ENCODE measurements around the gene ACTN2. TPM values are rescaled to one million over a fixed set of nuclear protein-coding genes. Genes with fewer than 3 reads are reported as not detected.

Gene ACTN2
- total RNA-seq, 1 experiment from 2014 or later: 0.49 TPM

GRCh38 chr1:236700903-236701302 is 14.6 kb downstream of the ACTN2 start:
- no TSS peak for BruUV-seq (replicated peaks)
- TF ChIP-seq SIN3A (IDR thresholded peaks at IDR 0.05; ENCODE audit: borderline replicate concordance, insufficient read depth, low read depth, low read length): no peak
- TF ChIP-seq, protein P1, sequence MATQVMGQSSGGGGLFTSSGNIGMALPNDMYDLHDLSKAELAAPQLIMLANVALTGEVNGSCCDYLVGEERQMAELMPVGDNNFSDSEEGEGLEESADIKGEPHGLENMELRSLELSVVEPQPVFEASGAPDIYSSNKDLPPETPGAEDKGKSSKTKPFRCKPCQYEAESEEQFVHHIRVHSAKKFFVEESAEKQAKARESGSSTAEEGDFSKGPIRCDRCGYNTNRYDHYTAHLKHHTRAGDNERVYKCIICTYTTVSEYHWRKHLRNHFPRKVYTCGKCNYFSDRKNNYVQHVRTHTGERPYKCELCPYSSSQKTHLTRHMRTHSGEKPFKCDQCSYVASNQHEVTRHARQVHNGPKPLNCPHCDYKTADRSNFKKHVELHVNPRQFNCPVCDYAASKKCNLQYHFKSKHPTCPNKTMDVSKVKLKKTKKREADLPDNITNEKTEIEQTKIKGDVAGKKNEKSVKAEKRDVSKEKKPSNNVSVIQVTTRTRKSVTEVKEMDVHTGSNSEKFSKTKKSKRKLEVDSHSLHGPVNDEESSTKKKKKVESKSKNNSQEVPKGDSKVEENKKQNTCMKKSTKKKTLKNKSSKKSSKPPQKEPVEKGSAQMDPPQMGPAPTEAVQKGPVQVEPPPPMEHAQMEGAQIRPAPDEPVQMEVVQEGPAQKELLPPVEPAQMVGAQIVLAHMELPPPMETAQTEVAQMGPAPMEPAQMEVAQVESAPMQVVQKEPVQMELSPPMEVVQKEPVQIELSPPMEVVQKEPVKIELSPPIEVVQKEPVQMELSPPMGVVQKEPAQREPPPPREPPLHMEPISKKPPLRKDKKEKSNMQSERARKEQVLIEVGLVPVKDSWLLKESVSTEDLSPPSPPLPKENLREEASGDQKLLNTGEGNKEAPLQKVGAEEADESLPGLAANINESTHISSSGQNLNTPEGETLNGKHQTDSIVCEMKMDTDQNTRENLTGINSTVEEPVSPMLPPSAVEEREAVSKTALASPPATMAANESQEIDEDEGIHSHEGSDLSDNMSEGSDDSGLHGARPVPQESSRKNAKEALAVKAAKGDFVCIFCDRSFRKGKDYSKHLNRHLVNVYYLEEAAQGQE (IDR thresholded peaks at IDR 0.05; ENCODE audit: insufficient read depth in 1 of 2, low read depth in 2 of 2, low read length in 1 of 2): no peak
- POLR2A ChIA-PET: no interaction called here
- H3K4me1 ChIP-seq (ENCODE audit: control insufficient read depth, insufficient read depth, low read length): no peaks in the 10 kb centered on the region
- DNase-seq (ENCODE audit: low read depth, low spot score) (no peak), ATAC-seq (no peak)
- no peak overlapping the region for H3K27ac ChIP-seq (ENCODE audit: low read length)
- in situ Hi-C loops (cut with HindIII; ENCODE audit: low pct_unique_long_range_greater_than_20kb, low sequenced_read_pairs): no loop called here
- CTCF ChIA-PET: no interaction called here
- no peak overlapping the region for H3K4me3 ChIP-seq (ENCODE audit: low read depth in 2 of 2, low read length in 2 of 2)
- intact Hi-C loops (cut with micrococcal nuclease; ENCODE audit: unreplicated experiment): no loop called here
- no peaks in the 10 kb centered on the region for H3K27me3 ChIP-seq (ENCODE audit: control insufficient read depth, insufficient read depth, low read length)
- no peaks in the 10 kb centered on the region for H3K9me3 ChIP-seq (ENCODE audit: control insufficient read depth, insufficient read depth, low read depth, low read length)
- H3K36me3 ChIP-seq (ENCODE audit: control insufficient read depth, insufficient read depth, low read length): no peaks in the 10 kb centered on the region

DNA sequence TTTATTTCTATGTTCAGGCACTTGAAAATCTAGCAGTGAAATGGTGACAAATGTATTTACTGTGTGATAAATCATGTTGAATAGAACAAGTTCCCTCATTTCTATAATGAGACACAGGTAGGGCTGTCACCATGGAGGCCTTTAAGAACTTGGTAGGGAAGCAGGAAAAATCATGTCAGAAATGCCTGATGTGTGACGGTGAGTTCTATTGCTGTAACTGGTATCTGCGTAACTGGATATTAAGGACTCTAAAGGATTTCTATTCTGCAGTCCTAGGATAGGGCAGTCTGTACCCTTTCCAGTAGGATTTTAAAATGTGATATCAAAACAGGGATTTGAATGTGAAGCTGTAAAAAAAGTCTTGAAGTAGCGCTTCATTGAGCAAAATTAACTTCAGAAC is 15.5 kb downstream of the ACTN2 start:
- no peak for DNase-seq (ENCODE audit: low read depth, low spot score)
- Histone ChIP-seq H3K4me3 (ENCODE audit: low read depth in 2 of 2, low read length in 2 of 2) (no peak overlapping the region), H3K27ac (ENCODE audit: low read length) (no peak overlapping the region), H3K9me3 (ENCODE audit: control insufficient read depth, insufficient read depth, low read depth, low read length) (no peaks in the 10 kb centered on the region), H3K4me1 (ENCODE audit: control insufficient read depth, insufficient read depth, low read length) (no peaks in the 10 kb centered on the region), H3K36me3 (ENCODE audit: control insufficient read depth, insufficient read depth, low read length) (no peaks in the 10 kb centered on the region), H3K27me3 (ENCODE audit: control insufficient read depth, insufficient read depth, low read length) (no peaks in the 10 kb centered on the region; the same call in 1 of the 2 replicates)
- intact Hi-C loops (cut with micrococcal nuclease; ENCODE audit: unreplicated experiment) (no loop called here), in situ Hi-C loops (cut with HindIII; ENCODE audit: low pct_unique_long_range_greater_than_20kb, low sequenced_read_pairs) (no loop called here)
- no peak for TF ChIP-seq POLR2AphosphoS5 (IDR thresholded peaks at IDR 0.05; ENCODE audit: low read depth, low read length)
- ChIA-PET CTCF (no interaction called here), POLR2A (no interaction called here)
- no TSS peak for BruUV-seq (replicated peaks)
- no peak for ATAC-seq

DNA sequence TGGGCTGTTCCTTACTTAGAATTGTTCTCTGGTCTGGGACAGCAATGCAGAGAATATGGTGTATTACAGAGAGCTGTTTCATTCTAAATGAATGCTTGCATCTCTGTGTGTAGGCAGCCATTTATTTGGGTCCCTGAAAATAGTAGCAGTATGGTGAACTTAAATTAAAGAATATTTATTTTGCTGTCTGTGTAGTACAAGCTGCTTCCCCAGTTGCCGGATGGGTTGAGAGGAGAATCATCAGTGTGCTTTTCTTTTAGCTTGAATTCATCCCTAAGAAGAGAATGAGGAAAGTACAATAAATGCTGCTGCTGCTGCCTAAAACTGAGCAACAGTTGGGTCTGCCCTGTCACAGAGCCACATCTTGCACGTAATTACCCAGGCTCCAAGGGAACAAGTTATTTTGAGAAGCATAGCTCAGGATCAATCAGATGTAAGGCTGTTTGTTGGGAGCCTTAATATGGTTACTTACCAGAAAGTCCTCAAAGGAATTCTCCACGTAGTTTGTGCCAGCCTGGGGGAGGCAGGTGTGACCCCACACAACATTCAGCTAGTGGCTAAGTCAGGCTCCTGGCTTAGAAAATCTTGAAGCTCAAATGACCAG is 16.6 kb downstream of the ACTN2 start:
- no peaks in the 10 kb centered on the region for H3K4me1 ChIP-seq (ENCODE audit: control insufficient read depth, insufficient read depth, low read length)
- in situ Hi-C loops (cut with HindIII; ENCODE audit: low pct_unique_long_range_greater_than_20kb, low sequenced_read_pairs) (no loop called here), intact Hi-C loops (cut with micrococcal nuclease; ENCODE audit: unreplicated experiment) (no loop called here)
- DNase-seq (ENCODE audit: low read depth, low spot score) (no peak), ATAC-seq (no peak)
- POLR2A ChIA-PET: no interaction called here
- no peaks in the 10 kb centered on the region for H3K36me3 ChIP-seq (ENCODE audit: control insufficient read depth, insufficient read depth, low read length)
- no peak overlapping the region for H3K27ac ChIP-seq (ENCODE audit: low read length)
- H3K9me3 ChIP-seq (ENCODE audit: control insufficient read depth, insufficient read depth, low read depth, low read length): no peaks in the 10 kb centered on the region
- TF ChIP-seq SIN3A (IDR thresholded peaks at IDR 0.05; ENCODE audit: borderline replicate concordance, insufficient read depth, low read depth, low read length) (no peak), TCF7L2 (IDR thresholded peaks at IDR 0.05; ENCODE audit: low read depth, low read length) (no peak), POLR2AphosphoS5 (IDR thresholded peaks at IDR 0.05; ENCODE audit: low read depth, low read length) (no peak)
- TF ChIP-seq, protein P2, sequence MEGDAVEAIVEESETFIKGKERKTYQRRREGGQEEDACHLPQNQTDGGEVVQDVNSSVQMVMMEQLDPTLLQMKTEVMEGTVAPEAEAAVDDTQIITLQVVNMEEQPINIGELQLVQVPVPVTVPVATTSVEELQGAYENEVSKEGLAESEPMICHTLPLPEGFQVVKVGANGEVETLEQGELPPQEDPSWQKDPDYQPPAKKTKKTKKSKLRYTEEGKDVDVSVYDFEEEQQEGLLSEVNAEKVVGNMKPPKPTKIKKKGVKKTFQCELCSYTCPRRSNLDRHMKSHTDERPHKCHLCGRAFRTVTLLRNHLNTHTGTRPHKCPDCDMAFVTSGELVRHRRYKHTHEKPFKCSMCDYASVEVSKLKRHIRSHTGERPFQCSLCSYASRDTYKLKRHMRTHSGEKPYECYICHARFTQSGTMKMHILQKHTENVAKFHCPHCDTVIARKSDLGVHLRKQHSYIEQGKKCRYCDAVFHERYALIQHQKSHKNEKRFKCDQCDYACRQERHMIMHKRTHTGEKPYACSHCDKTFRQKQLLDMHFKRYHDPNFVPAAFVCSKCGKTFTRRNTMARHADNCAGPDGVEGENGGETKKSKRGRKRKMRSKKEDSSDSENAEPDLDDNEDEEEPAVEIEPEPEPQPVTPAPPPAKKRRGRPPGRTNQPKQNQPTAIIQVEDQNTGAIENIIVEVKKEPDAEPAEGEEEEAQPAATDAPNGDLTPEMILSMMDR (IDR thresholded peaks at IDR 0.05): no peak
- TF ChIP-seq, protein P1 (IDR thresholded peaks at IDR 0.05; ENCODE audit: insufficient read depth in 1 of 2, low read depth in 2 of 2, low read length in 1 of 2): no peak
- no peaks in the 10 kb centered on the region; the same call in 1 of the 2 replicates for H3K27me3 ChIP-seq (ENCODE audit: control insufficient read depth, insufficient read depth, low read length)
- no peak overlapping the region for H3K4me3 ChIP-seq (ENCODE audit: low read depth in 2 of 2, low read length in 2 of 2)
- no TSS peak for BruUV-seq (replicated peaks)
- CTCF ChIA-PET: interaction anchor here (0.6 to 1.1 kb wide), 2 partner anchors 55 to 56 kb away, joined by 3 read pairs; no protein-coding TSS in a partner anchor
